ENCODE measurements around the gene CD300LF. TPM values are rescaled to one million over a fixed set of nuclear protein-coding genes. Genes with fewer than 3 reads are reported as not detected.

CD300LF gene
- 0.13 TPM in 1 of 2 replicates, not detected in the other for total RNA-seq (2014; rRNA removed; shearing (Covaris generic))
- 0.68 TPM in 1 of 2 replicates, not detected in the other for polyA plus RNA-seq (2015; cell fraction: cytosol; rRNA removed)
- polyA plus RNA-seq (2015; cell fraction: nucleus; rRNA removed), result not detected in 2 replicates

DNA sequence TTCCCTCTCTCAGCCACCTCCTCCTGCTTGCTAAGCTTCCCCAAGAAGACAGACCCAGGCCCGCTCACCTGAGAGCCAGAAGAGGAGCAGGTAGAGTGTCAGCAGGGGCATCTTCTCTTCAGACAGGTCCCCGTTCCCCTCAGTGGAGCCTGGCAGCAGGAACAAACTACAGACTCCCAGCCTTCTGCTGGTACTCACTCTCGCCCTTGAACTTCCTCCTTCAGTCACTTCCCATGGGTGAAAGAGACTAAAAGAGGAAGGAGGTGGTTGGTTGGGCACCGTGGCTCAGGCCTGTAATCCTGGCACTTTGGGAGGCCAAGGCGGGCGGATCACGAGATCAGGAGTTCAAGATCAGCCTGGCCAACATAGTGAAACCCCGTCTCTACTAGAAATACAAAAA, at the start of gene CD300LF:
Gene CD300LF (minus strand): TSS at position 168 of the 400 bp plus-strand sequence. CDS start 57 bp downstream, at position 111.
- in situ Hi-C loops (cut with HindIII; ENCODE audit: low pct_unique_long_range_greater_than_20kb, low sequenced_read_pairs), result no loop called here
- no peak for DNase-seq (ENCODE audit: low read depth, low spot score)

DNA sequence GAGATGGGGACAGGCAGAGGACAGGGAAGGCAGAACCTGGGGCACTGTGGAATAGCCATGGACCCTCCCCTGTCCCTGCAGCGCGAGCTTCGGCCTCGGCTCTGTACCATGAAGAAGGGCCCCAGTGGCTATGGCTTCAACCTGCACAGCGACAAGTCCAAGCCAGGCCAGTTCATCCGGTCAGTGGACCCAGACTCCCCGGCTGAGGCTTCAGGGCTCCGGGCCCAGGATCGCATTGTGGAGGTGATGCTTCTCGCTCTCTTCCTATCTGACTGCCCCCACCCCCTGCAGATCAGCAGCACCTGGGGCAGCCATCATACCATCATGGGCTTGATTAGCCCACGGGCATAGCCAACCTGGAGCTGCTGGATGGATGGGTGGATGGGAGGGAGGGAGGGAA, 49.2 kb upstream of the CD300LF start:
- in situ Hi-C loops (cut with HindIII; ENCODE audit: low pct_unique_long_range_greater_than_20kb, low sequenced_read_pairs), result no loop called here
- DNase-seq (ENCODE audit: low read depth, low spot score), result no peak

DNA sequence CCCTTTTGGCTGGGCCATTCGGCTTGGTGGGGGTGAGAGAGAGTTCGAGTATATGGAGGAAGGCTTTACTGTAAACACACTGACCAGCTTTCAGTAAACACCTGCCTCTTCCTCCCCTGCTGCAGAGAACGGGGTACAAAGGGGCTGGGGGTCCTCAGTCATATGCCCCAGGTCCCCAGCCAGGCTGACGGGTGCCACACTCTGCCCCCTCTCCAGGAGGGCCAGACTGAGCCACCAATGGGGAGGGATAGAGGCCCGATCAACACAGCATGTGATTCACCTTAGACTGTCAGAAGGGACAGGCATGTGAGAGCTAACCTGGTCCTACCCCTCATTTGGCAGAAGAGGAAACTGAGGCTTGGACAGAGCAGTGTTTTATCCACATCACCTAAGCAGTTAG, 48.7 kb upstream of the CD300LF start:
- in situ Hi-C loops (cut with HindIII; ENCODE audit: low pct_unique_long_range_greater_than_20kb, low sequenced_read_pairs), result no loop called here
- no peak for DNase-seq (ENCODE audit: low read depth, low spot score)

DNA sequence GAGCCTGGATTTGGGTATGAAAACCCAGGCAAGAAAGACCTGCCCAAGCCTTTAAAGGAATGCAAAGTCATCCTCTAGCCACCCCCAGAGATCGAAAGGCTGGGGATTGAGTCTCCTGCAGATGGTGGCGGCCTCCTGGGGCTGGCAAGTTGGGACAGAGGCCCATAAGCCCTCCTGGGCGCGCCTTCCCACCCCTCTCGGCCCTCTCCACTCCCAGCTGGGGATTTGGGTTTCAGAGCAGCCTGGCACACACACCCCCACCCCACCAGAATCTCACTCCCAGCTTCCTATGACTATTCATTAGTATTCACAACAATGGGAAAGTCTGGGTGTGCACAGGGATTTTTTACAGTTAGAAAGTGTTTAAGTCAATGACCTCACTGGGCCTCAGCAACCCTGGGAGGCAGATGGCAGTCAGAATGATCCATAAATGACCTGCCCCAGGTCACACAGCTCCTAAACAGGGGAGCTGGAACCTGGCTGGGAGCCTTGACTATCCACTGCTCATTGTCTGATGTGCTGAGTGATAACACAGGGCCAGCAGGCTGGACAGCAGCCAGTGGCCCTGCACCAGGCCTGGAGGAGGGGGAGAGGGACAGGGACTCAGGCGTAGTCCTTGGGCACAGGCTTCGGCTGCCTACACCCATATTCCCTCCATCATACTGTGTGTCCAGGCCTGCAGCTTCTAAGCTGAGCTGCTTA, 47.8 kb upstream of the CD300LF start:
- no peak for DNase-seq (ENCODE audit: low read depth, low spot score)
- in situ Hi-C loops (cut with HindIII; ENCODE audit: low pct_unique_long_range_greater_than_20kb, low sequenced_read_pairs), result no loop called here

DNA sequence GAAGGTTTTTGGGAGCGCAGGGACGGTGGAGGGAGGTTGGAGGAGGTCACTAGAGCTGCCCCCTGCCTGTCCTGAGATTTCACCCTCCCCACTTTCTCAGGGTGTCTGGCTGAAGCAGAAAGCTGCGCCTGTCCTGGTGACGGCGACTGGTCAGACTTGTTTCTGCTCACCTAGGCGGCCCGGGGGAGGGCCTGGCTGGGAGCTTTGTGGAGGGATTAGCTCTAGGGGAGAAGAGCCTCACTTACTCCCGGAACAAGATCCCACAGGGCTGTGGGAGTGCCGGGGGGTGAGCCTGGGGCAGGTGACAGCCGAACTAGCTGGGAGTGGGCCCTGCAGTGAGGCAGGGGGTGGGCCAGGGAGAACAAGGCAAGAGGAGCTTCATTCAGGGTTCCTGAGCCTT, 47.2 kb upstream of the CD300LF start:
- in situ Hi-C loops (cut with HindIII; ENCODE audit: low pct_unique_long_range_greater_than_20kb, low sequenced_read_pairs), result no loop called here

DNA sequence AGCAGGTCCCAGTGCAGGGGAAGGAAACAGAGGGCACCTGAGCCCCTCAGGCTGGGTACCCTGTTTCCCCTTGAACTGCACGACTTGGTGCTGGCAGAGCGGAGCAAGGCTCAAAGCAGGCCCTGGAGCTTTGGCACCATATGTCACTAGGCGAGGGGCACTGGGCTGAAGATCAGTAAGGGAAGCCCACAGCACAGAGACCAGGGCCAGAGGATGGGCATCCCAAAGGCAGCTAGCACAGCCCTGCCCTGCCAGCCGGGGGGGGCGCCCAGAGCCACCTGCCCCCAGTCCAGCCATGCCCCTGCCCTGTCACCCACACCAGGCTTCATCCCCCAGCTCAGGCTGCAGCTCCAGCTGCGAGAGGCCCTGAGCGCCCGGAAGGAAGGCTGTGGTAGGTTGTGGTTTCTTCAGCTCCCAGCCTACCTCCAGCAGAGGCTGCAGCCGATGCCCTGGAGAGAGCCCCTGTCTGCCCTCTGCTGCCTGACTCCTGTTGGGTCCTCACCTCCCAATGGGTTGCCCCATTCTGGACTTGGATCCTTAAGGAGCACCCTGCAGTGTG, 46.6 kb upstream of the CD300LF start:
- no peak for DNase-seq (ENCODE audit: low read depth, low spot score)
- in situ Hi-C loops (cut with HindIII; ENCODE audit: low pct_unique_long_range_greater_than_20kb, low sequenced_read_pairs), result no loop called here

More for the DNA sequence above, 47.2 kb upstream of the CD300LF start:
- no peak for DNase-seq (ENCODE audit: low read depth, low spot score)

DNA sequence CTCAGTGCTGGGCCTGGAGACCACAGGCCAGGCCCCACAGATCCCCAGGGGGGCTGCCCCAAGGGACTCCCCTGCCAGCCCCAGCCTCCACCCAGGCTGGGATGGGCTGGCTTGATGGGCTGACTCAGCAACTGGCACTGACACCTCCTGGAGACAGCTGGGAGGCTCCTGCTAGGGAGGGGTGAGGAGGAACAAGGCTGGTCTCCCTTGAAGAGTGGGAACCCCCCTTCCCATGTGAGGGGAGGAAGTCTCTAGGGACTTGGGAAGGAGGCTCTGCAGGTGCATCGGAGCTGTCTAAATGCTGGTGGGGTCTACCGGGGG, 46.1 kb upstream of the CD300LF start:
- no peak for DNase-seq (ENCODE audit: low read depth, low spot score)
- in situ Hi-C loops (cut with HindIII; ENCODE audit: low pct_unique_long_range_greater_than_20kb, low sequenced_read_pairs), result no loop called here

DNA sequence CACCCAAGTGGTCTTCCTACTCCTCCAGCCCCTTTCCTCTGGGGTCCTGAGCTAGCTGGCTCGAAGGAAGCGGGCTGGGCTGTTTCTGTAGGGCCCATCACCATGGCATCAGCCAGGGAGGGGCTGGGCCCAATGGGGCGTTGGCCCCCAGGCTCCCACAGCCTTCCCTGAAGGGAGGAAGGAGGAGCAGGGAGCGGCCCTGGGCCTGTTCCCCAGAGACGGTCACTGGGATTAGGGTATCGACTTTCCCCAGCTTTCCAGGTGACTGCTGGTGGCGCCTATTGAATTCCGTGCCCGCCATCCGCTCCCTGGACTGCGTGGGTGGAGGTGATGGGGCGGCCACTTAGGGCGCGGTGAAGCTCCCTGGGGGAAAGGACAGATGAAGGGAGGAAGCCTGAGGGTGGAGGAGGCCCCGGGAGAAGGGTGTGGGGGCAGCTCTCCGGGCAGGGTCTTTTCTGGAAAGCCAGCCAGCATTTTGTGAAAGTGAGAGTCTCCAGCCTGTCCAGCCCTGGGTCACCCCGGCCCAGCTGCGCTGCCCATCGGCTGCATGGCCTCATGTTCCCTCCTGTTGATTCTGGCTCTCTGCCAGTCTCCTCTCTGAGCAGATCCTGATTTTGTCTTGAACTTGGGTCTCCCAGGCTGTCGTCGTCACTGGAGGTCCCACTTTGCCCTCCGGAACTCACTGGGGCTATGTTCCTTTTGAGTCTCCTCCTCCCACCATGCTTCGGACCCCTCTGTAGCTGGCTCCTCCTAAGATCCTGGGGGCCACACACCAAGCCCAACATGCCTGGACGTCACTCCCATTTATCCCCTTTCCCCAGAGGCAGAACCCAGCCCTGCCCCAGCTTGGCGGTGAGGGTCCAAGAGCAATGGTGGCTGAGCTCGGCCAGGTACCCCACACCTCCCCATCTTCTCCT, 45.5 kb upstream of the CD300LF start:
- DNase-seq (ENCODE audit: low read depth, low spot score), result no peak
- in situ Hi-C loops (cut with HindIII; ENCODE audit: low pct_unique_long_range_greater_than_20kb, low sequenced_read_pairs), result no loop called here

DNA sequence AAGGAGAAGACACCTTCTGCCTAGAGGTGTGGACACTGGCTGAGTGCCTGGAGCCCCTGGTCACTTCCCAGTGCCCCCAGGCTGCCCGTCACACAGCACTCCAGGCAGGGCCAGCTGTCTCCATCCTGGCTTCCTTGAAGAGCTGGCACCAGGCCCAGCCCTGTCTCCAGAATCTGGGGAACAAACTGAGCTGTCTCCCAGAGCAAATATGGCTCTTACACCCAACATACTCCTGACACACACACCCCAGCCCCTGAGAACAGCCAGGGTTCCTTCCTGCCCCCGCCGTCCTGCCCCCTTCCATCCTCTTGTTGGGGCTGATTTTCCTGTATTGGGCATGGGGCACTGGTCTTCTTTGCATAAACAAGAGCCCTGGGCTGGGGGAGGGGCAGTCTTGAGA, 44.8 kb upstream of the CD300LF start:
- DNase-seq (ENCODE audit: low read depth, low spot score), result no peak
- in situ Hi-C loops (cut with HindIII; ENCODE audit: low pct_unique_long_range_greater_than_20kb, low sequenced_read_pairs), result no loop called here

DNA sequence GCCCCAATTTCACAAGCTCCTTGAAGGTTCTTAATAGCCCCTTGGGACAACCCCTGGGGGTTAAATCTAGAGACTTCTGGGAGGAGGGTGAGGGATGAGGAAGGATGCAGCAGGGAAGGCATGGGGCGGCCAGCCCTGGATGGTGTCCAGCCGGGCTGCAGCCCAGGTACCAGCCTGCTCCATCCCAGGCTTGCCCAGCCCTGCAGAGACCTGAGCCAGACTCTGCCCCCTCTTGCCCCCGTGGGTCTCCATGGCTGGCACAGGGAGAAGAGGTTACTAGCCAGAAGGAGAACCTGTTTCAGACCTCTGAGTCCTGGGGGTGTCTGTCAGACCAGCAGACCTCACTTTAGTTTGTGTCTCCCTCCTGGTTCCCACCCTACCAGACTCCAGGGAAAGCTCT, 44.2 kb upstream of the CD300LF start:
- DNase-seq (ENCODE audit: low read depth, low spot score), result no peak
- in situ Hi-C loops (cut with HindIII; ENCODE audit: low pct_unique_long_range_greater_than_20kb, low sequenced_read_pairs), result no loop called here

DNA sequence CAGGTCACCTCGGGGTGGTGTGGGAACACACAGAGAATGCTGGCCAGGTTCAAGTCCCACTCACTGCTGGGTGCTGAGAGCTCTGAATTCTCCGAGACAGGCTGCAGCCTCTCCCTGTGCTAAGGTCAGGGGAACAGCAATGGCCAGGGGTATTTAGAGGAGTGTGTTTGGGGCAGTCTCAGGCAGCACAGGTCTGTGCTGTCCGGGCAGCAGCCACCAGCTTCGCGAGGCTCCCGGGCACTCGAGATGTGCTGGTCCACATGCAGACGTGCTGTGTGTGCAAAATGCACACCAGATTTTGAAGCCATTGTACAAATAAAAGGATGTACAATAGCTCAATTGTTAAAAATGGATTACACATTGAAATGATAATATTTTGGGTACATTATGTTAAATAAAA, 42.8 kb upstream of the CD300LF start:
- DNase-seq (ENCODE audit: low read depth, low spot score), result no peak
- in situ Hi-C loops (cut with HindIII; ENCODE audit: low pct_unique_long_range_greater_than_20kb, low sequenced_read_pairs), result no loop called here

DNA sequence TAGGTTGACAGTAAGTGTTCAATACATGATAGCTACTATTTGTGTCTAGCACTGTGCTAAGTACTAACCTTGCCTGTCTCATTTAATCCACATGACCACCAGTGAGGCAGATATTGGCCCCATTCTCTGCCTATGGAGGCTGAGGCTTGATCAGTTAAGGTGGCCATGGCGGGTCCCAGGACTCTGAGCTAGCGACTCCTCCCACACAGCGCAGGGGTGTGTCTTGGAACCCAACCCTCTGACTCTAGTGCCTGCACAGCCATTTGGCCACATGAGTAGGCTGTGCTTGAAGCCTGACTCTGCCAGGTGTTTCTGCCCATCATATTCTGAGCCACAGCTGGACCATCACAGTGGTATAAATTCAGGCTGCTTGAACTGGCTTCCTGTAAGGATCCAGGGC, 42.1 kb upstream of the CD300LF start:
- no peak for DNase-seq (ENCODE audit: low read depth, low spot score)
- in situ Hi-C loops (cut with HindIII; ENCODE audit: low pct_unique_long_range_greater_than_20kb, low sequenced_read_pairs), result no loop called here

DNA sequence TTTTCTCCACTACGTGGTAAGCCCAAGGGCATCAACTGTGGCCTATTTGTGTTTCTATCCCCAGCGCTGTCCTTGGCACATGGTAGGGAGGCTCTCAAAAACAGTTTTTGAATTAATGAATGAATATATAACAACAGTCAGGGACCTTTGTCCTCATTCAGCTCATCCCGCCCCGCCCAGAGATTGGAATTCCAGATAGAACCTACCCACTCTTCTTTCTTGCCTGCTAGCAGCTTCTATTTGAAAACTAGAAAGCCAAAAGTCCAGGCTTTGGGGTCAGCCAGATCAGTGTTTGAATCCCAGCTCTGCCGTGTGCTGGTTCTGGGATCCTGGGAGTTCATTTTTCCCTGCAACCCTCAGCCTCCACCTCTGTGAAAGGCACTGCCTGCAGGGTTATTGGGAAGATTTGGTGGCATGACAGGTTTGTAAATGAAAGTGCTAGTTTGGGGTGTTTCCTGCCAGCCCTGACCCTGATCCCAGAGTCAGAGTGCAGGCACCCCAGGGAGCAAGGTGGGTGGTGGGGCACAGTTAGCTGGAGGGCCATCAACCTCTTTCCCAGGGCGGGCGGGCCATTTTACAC, 40.2 kb upstream of the CD300LF start:
- in situ Hi-C loops (cut with HindIII; ENCODE audit: low pct_unique_long_range_greater_than_20kb, low sequenced_read_pairs), result no loop called here
- no peak for DNase-seq (ENCODE audit: low read depth, low spot score)

DNA sequence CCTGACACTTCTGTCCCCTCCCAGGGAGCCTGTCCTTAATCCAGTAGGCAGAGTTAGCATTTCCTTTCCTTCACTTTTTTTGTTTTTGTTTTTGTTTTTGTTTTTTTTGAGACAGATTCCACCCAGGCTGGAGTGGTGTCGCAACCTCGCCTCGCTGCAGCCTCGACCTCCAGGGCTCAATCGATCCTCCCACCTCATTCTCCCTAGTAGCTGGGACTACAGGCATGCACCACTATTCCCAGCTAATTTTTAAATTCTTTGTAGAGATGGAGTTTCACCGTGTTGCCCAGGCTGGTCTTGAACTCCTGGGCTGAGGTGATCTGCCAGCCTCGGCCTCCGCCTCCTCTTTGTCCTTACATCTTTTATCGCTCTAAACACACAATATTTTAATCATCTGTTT, 39.7 kb upstream of the CD300LF start:
- in situ Hi-C loops (cut with HindIII; ENCODE audit: low pct_unique_long_range_greater_than_20kb, low sequenced_read_pairs), result no loop called here
- no peak for DNase-seq (ENCODE audit: low read depth, low spot score)

DNA sequence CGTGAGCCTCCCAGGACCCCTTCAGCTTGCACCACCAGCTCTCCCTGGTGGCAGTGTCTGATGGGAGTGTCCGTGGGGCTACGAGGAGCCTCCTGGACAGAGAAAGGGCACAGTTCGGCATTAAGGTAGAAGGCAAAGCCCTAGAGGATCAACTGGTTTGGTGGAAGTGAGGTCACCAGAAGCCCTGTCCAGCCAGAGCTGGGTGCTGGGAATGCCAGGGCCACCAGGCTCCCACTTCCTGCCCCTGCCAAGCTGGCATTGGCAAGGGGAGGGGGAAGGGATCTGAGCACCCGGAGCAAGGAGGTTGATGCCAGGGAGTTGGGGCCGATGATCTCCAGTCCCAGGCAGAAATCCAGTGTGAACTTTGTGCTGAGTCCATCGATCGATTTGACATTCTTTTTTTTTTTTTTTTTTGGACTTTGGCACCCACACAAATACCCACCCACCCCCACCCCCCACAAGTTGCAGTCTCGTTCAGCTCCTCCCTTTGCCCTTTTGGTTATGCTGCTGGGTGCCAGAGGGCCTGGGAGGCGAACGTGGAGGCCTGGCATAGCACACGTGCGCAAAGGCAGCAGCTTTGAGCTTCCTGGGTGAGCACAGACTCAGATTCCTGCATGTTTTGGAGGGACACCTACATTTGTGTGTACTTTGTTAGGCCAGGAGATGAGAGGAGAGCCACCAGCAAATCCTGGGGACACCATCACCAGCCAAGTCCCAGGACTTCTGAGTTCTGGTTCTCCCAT, 37.8 kb upstream of the CD300LF start:
- in situ Hi-C loops (cut with HindIII; ENCODE audit: low pct_unique_long_range_greater_than_20kb, low sequenced_read_pairs), result no loop called here
- DNase-seq (ENCODE audit: low read depth, low spot score), result no peak

DNA sequence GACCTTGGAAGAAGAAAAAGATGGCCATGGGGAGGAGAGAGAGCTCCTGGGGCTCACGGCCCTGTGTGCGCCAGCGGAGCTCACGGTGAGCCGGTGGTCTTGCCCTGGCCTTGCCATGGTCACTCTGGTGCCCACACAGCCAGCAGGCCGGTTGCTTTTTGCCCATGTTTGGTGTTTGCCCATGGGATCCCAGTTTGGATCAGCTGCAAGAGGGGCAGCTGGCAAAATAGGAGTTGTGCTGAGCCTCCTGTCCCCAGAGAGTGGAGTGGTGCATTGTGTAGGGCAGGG, 37.3 kb upstream of the CD300LF start:
- in situ Hi-C loops (cut with HindIII; ENCODE audit: low pct_unique_long_range_greater_than_20kb, low sequenced_read_pairs), result no loop called here
- no peak for DNase-seq (ENCODE audit: low read depth, low spot score)

DNA sequence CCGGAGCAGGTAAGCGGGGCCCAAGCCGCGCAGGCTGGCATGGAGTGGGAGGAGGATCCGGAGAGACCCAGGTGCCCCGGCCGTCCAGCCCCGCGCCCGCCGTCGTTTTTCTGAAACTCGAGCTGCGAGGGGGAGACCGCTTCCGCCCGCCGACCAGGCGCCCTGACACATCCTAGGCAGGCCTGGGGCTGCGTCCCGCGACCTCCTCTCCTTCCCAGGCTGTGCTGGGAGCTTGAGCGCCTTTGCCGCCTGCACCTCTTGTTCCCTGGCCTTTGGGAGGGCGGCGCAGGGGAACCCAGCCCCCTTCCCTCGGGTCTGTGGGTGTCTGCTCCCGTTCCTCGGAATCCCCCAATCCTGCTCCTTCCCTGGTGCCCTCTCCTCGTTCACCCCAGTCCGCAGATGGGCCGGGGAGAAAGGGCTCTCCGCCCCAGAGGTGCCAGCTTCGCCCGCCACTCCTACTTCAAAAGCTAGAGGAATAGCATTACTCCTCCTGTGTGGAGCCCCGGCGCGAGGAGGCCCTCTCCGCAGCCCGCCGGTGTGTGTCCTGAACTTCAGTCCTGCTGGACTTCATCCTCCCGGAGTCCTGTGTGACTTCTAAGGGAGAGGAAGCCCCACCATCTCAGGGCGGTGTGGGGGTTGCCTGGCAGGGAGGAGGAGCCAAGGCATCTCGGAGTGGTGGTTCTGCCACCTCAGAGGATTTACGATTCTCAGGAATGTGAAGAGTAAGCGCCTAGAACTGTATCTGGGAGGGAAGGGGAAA, 36.7 kb upstream of the CD300LF start:
- in situ Hi-C loops (cut with HindIII; ENCODE audit: low pct_unique_long_range_greater_than_20kb, low sequenced_read_pairs), result no loop called here
- DNase-seq (ENCODE audit: low read depth, low spot score), result no peak

Data from SK-MEL-5 (cell line).